OCI-LY1 (cell line): ENCODE data around the gene ART3.

Experiments used
- EZH2 ChIP-seq: fragments of 200-600 bp; sonication (generic), shearing (Covaris generic); IDR thresholded peaks from 2 replicates; pipeline ENCODE4 v1.8.0; 2017; ENCODE audit warnings: borderline replicate concordance, mixed run types, mild to moderate bottlenecking, antibody characterized with exemption, low read length, moderate library complexity, mixed read lengths
- TF ChIP-seq, protein P1 (sequence below): fragments of 200-600 bp; sonication (generic), shearing (Covaris generic); IDR thresholded peaks from 2 replicates; pipeline ENCODE4 v1.5.1; 2017; ENCODE audit warnings: mild to moderate bottlenecking, antibody characterized with exemption, low read length, moderate library complexity, mixed read lengths

DNA sequence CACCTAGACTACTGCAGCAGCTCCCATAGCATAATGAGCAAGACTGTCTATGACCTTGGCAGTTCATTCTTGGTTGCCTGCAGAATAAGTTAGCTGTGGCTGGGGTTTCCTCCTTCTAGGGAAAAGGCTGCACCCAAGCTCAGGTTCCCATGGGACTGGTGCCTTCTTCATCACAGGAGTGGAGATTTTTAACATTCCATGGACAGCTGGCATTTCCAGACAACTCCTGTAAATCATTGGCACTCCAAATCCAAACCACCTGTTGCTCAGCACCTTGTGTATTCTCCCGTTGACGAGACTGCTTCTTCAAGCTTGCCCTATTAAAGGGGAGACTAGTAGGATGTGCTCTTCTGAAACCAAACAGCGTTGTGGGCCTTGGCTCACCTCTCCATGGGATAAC is 81.5 kb downstream of the ART3 start:
- TF ChIP-seq, protein P1, sequence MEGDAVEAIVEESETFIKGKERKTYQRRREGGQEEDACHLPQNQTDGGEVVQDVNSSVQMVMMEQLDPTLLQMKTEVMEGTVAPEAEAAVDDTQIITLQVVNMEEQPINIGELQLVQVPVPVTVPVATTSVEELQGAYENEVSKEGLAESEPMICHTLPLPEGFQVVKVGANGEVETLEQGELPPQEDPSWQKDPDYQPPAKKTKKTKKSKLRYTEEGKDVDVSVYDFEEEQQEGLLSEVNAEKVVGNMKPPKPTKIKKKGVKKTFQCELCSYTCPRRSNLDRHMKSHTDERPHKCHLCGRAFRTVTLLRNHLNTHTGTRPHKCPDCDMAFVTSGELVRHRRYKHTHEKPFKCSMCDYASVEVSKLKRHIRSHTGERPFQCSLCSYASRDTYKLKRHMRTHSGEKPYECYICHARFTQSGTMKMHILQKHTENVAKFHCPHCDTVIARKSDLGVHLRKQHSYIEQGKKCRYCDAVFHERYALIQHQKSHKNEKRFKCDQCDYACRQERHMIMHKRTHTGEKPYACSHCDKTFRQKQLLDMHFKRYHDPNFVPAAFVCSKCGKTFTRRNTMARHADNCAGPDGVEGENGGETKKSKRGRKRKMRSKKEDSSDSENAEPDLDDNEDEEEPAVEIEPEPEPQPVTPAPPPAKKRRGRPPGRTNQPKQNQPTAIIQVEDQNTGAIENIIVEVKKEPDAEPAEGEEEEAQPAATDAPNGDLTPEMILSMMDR, result no peak
- TF ChIP-seq EZH2, result no peak
